ENCODE measurements around the gene TMEM165. TPM values are rescaled to one million over a fixed set of nuclear protein-coding genes. Genes with fewer than 3 reads are reported as not detected.

TMEM165 gene
- total RNA-seq, 1 experiment from 2014 or later: 90.4 TPM

DNA sequence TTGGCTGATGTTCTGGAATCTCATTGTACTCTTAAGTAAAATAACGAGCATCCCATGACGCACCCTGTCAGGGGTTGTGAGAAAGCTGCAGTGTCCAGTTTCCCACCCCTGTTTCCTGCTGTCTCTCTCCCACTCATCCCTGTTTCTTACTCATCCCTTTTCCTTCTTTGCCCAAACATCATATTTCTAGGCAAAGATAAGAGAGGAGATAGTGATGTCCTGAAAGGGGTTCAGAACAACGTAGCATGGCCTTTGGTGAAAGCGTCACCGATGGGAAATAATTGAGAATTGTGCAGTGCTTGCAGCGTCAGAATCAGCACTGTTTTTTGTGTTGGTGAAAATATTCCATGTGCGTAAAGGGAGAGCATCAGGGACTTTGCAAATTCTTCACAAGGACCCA lies 23.5 kb upstream of the TMEM165 start:
- Mint-ChIP-seq H3K27ac (ENCODE audit: unreplicated experiment) (no peak overlapping the region), H3K4me3 (ENCODE audit: unreplicated experiment) (no peak overlapping the region), H3K4me1 (ENCODE audit: low read depth, unreplicated experiment) (peaks cover 1% of the 10 kb centered on the region), H3K9me3 (ENCODE audit: unreplicated experiment) (no peaks in the 10 kb centered on the region), H3K27me3 (ENCODE audit: insufficient read depth, unreplicated experiment) (no peaks in the 10 kb centered on the region), H3K36me3 (ENCODE audit: insufficient read depth, unreplicated experiment) (no peaks in the 10 kb centered on the region)
- DNase-seq: no peak
- H3K4me1 ChIP-seq: peaks cover 6% of the 10 kb centered on the region
- no peak overlapping the region for H3K4me3 ChIP-seq (ENCODE audit: low read depth, low read length)
- H3K36me3 ChIP-seq (ENCODE audit: control insufficient read depth, insufficient read depth, low read length): no peaks in the 10 kb centered on the region
- ChIA-PET CTCF (no interaction called here), POLR2A (no interaction called here)
- no TSS peak for BruUV-seq (replicated peaks)
- no peaks in the 10 kb centered on the region for H3K27me3 ChIP-seq (replicated peaks; ENCODE audit: control insufficient read depth, insufficient read depth, low read length)
- intact Hi-C loops (cut with micrococcal nuclease; ENCODE audit: unreplicated experiment): no loop called here
- TF ChIP-seq, protein P1, sequence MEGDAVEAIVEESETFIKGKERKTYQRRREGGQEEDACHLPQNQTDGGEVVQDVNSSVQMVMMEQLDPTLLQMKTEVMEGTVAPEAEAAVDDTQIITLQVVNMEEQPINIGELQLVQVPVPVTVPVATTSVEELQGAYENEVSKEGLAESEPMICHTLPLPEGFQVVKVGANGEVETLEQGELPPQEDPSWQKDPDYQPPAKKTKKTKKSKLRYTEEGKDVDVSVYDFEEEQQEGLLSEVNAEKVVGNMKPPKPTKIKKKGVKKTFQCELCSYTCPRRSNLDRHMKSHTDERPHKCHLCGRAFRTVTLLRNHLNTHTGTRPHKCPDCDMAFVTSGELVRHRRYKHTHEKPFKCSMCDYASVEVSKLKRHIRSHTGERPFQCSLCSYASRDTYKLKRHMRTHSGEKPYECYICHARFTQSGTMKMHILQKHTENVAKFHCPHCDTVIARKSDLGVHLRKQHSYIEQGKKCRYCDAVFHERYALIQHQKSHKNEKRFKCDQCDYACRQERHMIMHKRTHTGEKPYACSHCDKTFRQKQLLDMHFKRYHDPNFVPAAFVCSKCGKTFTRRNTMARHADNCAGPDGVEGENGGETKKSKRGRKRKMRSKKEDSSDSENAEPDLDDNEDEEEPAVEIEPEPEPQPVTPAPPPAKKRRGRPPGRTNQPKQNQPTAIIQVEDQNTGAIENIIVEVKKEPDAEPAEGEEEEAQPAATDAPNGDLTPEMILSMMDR (IDR thresholded peaks at IDR 0.05; ENCODE audit: insufficient read depth in 1 of 2, low read depth in 1 of 2, low read length in 1 of 2, severe bottlenecking in 1 of 2, unreplicated experiment in 1 of 2): no peak
- no peaks in the 10 kb centered on the region for H3K9me3 ChIP-seq

DNA sequence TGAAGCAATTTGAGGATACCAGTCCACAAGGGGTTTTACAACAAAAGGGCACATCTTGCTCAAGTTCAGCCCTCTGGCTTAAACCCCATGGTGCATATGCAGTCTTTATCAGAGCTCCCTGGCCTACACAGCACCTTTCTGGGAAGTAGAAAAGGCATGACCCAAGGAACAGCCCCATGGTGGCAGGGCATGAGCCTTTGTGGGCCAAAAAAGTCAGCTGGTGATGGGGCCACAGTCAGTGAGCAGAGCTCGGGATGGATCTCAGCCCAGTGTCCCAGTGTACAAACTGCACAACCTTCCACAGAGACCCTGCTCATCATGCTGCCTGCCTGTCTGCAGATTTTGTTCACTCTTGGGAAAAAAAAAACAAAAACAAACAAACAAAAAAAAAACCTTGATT lies 22.3 kb upstream of the TMEM165 start:
- no peaks in the 10 kb centered on the region for H3K36me3 Mint-ChIP-seq (ENCODE audit: insufficient read depth, unreplicated experiment)
- CTCF ChIA-PET: no interaction called here

DNA sequence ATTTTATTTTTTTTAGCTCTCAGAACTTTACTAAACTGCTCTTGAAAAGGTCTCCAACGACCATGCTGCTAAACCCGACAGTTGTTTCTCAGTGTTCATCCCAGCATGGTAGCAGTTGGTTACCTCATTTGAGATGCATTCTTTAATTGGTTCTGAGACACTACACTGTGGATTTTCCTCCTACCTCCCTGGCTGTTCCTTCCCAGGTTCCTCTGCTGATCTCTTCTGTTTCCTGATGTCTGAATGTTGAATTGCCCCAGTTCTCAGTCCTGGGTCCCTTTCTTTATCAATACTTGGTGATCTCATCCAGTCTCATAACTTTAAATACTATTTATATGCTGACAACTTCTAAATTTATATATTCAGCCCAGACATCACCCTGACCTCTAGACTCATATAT lies 19.1 kb upstream of the TMEM165 start:
- ChIA-PET CTCF (interaction anchor here (0.6 kb wide), 1 partner anchor 8 kb away, joined by 3 read pairs; no protein-coding TSS in a partner anchor), POLR2A (no interaction called here)
- intact Hi-C loops (cut with micrococcal nuclease; ENCODE audit: unreplicated experiment): no loop called here
- TF ChIP-seq, protein P1 (IDR thresholded peaks at IDR 0.05; ENCODE audit: insufficient read depth in 1 of 2, low read depth in 1 of 2, low read length in 1 of 2, severe bottlenecking in 1 of 2, unreplicated experiment in 1 of 2): no peak
- H3K4me1 Mint-ChIP-seq (ENCODE audit: low read depth, unreplicated experiment): no peaks in the 10 kb centered on the region
- no peak overlapping the region for H3K4me3 Mint-ChIP-seq (ENCODE audit: unreplicated experiment)
- BruUV-seq (replicated peaks): no TSS peak
- no peaks in the 10 kb centered on the region for H3K9me3 Mint-ChIP-seq (ENCODE audit: unreplicated experiment)
- H3K36me3 Mint-ChIP-seq (ENCODE audit: insufficient read depth, unreplicated experiment): no peaks in the 10 kb centered on the region
- Histone ChIP-seq H3K9me3 (no peaks in the 10 kb centered on the region), H3K27me3 (replicated peaks; ENCODE audit: control insufficient read depth, insufficient read depth, low read length) (no peaks in the 10 kb centered on the region), H3K4me3 (ENCODE audit: low read depth, low read length) (no peak overlapping the region), H3K36me3 (ENCODE audit: control insufficient read depth, insufficient read depth, low read length) (no peaks in the 10 kb centered on the region), H3K4me1 (no peaks in the 10 kb centered on the region)
- no peaks in the 10 kb centered on the region for H3K27me3 Mint-ChIP-seq (ENCODE audit: insufficient read depth, unreplicated experiment)
- no peak overlapping the region for H3K27ac Mint-ChIP-seq (ENCODE audit: unreplicated experiment)
- DNase-seq: no peak

More for the DNA sequence above, 22.3 kb upstream of the TMEM165 start:
- no peaks in the 10 kb centered on the region for H3K36me3 ChIP-seq (ENCODE audit: control insufficient read depth, insufficient read depth, low read length)
- POLR2A ChIA-PET: no interaction called here
- Mint-ChIP-seq H3K4me1 (ENCODE audit: low read depth, unreplicated experiment) (no peaks in the 10 kb centered on the region), H3K27me3 (ENCODE audit: insufficient read depth, unreplicated experiment) (no peaks in the 10 kb centered on the region), H3K4me3 (ENCODE audit: unreplicated experiment) (no peak overlapping the region), H3K9me3 (ENCODE audit: unreplicated experiment) (no peaks in the 10 kb centered on the region), H3K27ac (ENCODE audit: unreplicated experiment) (no peak overlapping the region)
- intact Hi-C loops (cut with micrococcal nuclease; ENCODE audit: unreplicated experiment): no loop called here
- DNase-seq: no peak
- no TSS peak for BruUV-seq (replicated peaks)
- no peaks in the 10 kb centered on the region for H3K9me3 ChIP-seq
- no peaks in the 10 kb centered on the region for H3K27me3 ChIP-seq (replicated peaks; ENCODE audit: control insufficient read depth, insufficient read depth, low read length)
- H3K4me3 ChIP-seq (ENCODE audit: low read depth, low read length): no peak overlapping the region
- no peaks in the 10 kb centered on the region for H3K4me1 ChIP-seq
- TF ChIP-seq, protein P1 (IDR thresholded peaks at IDR 0.05; ENCODE audit: insufficient read depth in 1 of 2, low read depth in 1 of 2, low read length in 1 of 2, severe bottlenecking in 1 of 2, unreplicated experiment in 1 of 2): no peak
